CD4-positive, CD25-positive, alpha-beta regulatory T cell (primary cell): ENCODE data around the gene ADCY7. TPM values are rescaled to one million over a fixed set of nuclear protein-coding genes. Genes with fewer than 3 reads are reported as not detected.
A peak's percentile ranks its signal among the peaks of the same experiment; 100 is the strongest.

Experiments used
- ATAC-seq, 2 donors: fragments of 150-1000 bp; cut with Tn5 transposase; one replicate each; pipeline ENCODE4 v1.10.0; 2021; ENCODE audit warnings: low read depth in 2 of 2, moderate number of reproducible peaks in 2 of 2, moderate library complexity in 1 of 2
- DNase-seq, 3 donors: peaks; one replicate each; pipeline versions ENCODE4 v3.0.0 to v3.0.0-alpha.2; 2012 to 2022; ENCODE audit warnings: mixed read lengths in 1 of 3
- H3K27ac ChIP-seq: one replicate; pipeline ENCODE4 v1.7.0; 2013; ENCODE audit warnings: mild to moderate bottlenecking, low read length; ENCODE audit not compliant: insufficient read depth, poor library complexity, severe bottlenecking
- H3K27me3 ChIP-seq: one replicate; pipeline ENCODE4 v1.7.0; 2013; ENCODE audit warnings: low read length; ENCODE audit not compliant: control insufficient read depth, insufficient read depth
- H3K36me3 ChIP-seq: one replicate; pipeline ENCODE4 v1.7.0; 2013; ENCODE audit warnings: mild to moderate bottlenecking, low read length, moderate library complexity; ENCODE audit not compliant: control insufficient read depth, insufficient read depth
- H3K4me1 ChIP-seq: 2 replicates; pipeline ENCODE4 v1.7.0; 2013; ENCODE audit warnings: mild to moderate bottlenecking, low read length; ENCODE audit not compliant: insufficient read depth, control insufficient read depth, poor library complexity, severe bottlenecking
- H3K4me3 ChIP-seq: one replicate; pipeline ENCODE4 v1.7.0; 2013; ENCODE audit warnings: low read depth, mild to moderate bottlenecking, low read length, moderate library complexity
- H3K9me3 ChIP-seq, 2 experiments: 1 replicate in 1 of 2; 2 replicates in 1 of 2; pipeline ENCODE4 v1.7.0; 2013; ENCODE audit warnings: low read length in 2 of 2, mild to moderate bottlenecking in 1 of 2, moderate library complexity in 1 of 2; ENCODE audit not compliant: control insufficient read depth in 2 of 2
- H3K27ac Mint-ChIP-seq, 3 donors: one replicate each; pipeline ENCODE4 v1.8.0; 2020 to 2022; ENCODE audit warnings: mild to moderate bottlenecking in 3 of 3, mixed read lengths in 3 of 3, moderate library complexity in 2 of 3
- H3K27me3 Mint-ChIP-seq: one replicate; pipeline ENCODE4 v1.8.0; 2022; ENCODE audit warnings: mild to moderate bottlenecking, mixed read lengths
- H3K36me3 Mint-ChIP-seq: one replicate; pipeline ENCODE4 v1.8.0; 2020; ENCODE audit warnings: mixed read lengths
- H3K4me1 Mint-ChIP-seq, 4 donors: one replicate each; pipeline ENCODE4 v1.8.0; 2020 to 2022; ENCODE audit warnings: mixed read lengths in 4 of 4, mild to moderate bottlenecking in 1 of 4
- H3K4me3 Mint-ChIP-seq, 4 donors: one replicate each; pipeline ENCODE4 v1.8.0; 2020 to 2022; ENCODE audit warnings: mild to moderate bottlenecking in 4 of 4, mixed read lengths in 4 of 4, moderate library complexity in 3 of 4
- H3K9me3 Mint-ChIP-seq, 7 donors: one replicate each; pipeline ENCODE4 v1.8.0; 2020 to 2022; ENCODE audit warnings: mixed read lengths in 7 of 7, mild to moderate bottlenecking in 3 of 7, moderate library complexity in 2 of 7
- polyA plus RNA-seq, 4 donors: library from polyadenylated mRNA; unstranded; fragments of 300-500 nt; fragmentation: Illumina TruSeq; gene quantifications; one replicate each; pipeline ENCODE4 v1.2.3, GENCODE V29; 2021
- total RNA-seq: library from RNA; stranded (reverse); gene quantifications from one replicate; pipeline ENCODE4 v1.2.3, GENCODE V29; 2022

Gene ADCY7
- total and polyA plus RNA-seq, 5 donors from 2014 or later = 33.1 to 233 (median 50.2) TPM

GRCh38 chr16:50259334-50260205, 6.8 kb upstream of the ADCY7 start:
- peaks cover 0 to 3% (median 0%) of the 10 kb centered on the region in 7 donors for H3K9me3 Mint-ChIP-seq
- no peak for ATAC-seq
- no peak for DNase-seq
- H3K36me3 ChIP-seq = no peaks in the 10 kb centered on the region
- H3K4me3 Mint-ChIP-seq = no peak overlapping the region
- H3K9me3 ChIP-seq = no peaks in the 10 kb centered on the region
- H3K36me3 Mint-ChIP-seq = no peaks in the 10 kb centered on the region
- H3K4me1 Mint-ChIP-seq = peaks cover 5 to 12% (median 6%) of the 10 kb centered on the region in 4 donors
- H3K27ac Mint-ChIP-seq = peak overlapping the region in 1 of 3 donors; percentile 51
- no peak overlapping the region for H3K4me3 ChIP-seq
- H3K27me3 ChIP-seq = peaks cover 4% of the 10 kb centered on the region
- no peak overlapping the region for H3K27ac ChIP-seq
- peaks cover 5% of the 10 kb centered on the region for H3K27me3 Mint-ChIP-seq
- peaks cover 4% of the 10 kb centered on the region for H3K4me1 ChIP-seq

GRCh38 chr16:50260206-50261159, 5.9 kb upstream of the ADCY7 start:
- Mint-ChIP-seq H3K4me3 (peak overlapping the region in 1 of 4 donors; percentile 52), H3K9me3 (peaks cover 0 to 3% (median 0%) of the 10 kb centered on the region in 7 donors), H3K27ac (no peak overlapping the region), H3K36me3 (no peaks in the 10 kb centered on the region), H3K27me3 (peaks cover 5% of the 10 kb centered on the region), H3K4me1 (peaks cover 12 to 20% (median 14%) of the 10 kb centered on the region in 4 donors)
- H3K27ac ChIP-seq = no peak overlapping the region
- H3K27me3 ChIP-seq = peaks cover 4% of the 10 kb centered on the region
- no peak for ATAC-seq
- H3K4me1 ChIP-seq = peaks cover 10% of the 10 kb centered on the region
- no peak overlapping the region for H3K4me3 ChIP-seq
- no peaks in the 10 kb centered on the region for H3K9me3 ChIP-seq
- no peak for DNase-seq
- no peaks in the 10 kb centered on the region for H3K36me3 ChIP-seq

- peaks cover 18% of the 10 kb centered on the region for H3K4me1 ChIP-seq
- ATAC-seq (no peak), DNase-seq (no peak)
- no peak overlapping the region for H3K27ac ChIP-seq
- peaks cover 0 to 3% (median 0%) of the 10 kb centered on the region in 7 donors for H3K9me3 Mint-ChIP-seq
- no peak overlapping the region for H3K4me3 ChIP-seq
- H3K27me3 Mint-ChIP-seq = no peaks in the 10 kb centered on the region
- H3K4me3 Mint-ChIP-seq = no peak overlapping the region
- no peak overlapping the region for H3K27ac Mint-ChIP-seq
- peaks cover 4% of the 10 kb centered on the region for H3K27me3 ChIP-seq
- no peaks in the 10 kb centered on the region for H3K36me3 ChIP-seq
- H3K9me3 ChIP-seq = no peaks in the 10 kb centered on the region
- H3K36me3 Mint-ChIP-seq = no peaks in the 10 kb centered on the region
- peaks cover 12 to 27% (median 15%) of the 10 kb centered on the region in 4 donors for H3K4me1 Mint-ChIP-seq
Measured at GRCh38 chr16:50261160-50261706, 5.1 kb upstream of the ADCY7 start.

GRCh38 chr16:50261707-50262235, 4.6 kb upstream of the ADCY7 start:
- H3K27ac Mint-ChIP-seq = no peak overlapping the region

GRCh38 chr16:50263060-50263909, 3.1 kb upstream of the ADCY7 start:
- Histone ChIP-seq H3K4me3 (no peak overlapping the region), H3K27me3 (no peaks in the 10 kb centered on the region), H3K27ac (no peak overlapping the region), H3K36me3 (no peaks in the 10 kb centered on the region), H3K4me1 (peaks cover 37% of the 10 kb centered on the region), H3K9me3 (no peaks in the 10 kb centered on the region)
- Mint-ChIP-seq H3K27me3 (no peaks in the 10 kb centered on the region), H3K4me1 (peaks cover 13 to 40% (median 16%) of the 10 kb centered on the region in 4 donors), H3K4me3 (peak overlapping the region in 1 of 4 donors; percentile 87), H3K36me3 (peaks cover under 1% of the 10 kb centered on the region), H3K9me3 (peaks cover 0 to 3% (median 0%) of the 10 kb centered on the region in 7 donors), H3K27ac (peak overlapping the region in 2 of 3 donors; percentile 51 to 87)
- no peak for ATAC-seq
- DNase-seq = no peak

More at GRCh38 chr16:50261707-50262235, 4.6 kb upstream of the ADCY7 start:
- Histone ChIP-seq H3K9me3 (no peaks in the 10 kb centered on the region), H3K36me3 (no peaks in the 10 kb centered on the region), H3K4me1 (peaks cover 23% of the 10 kb centered on the region), H3K4me3 (no peak overlapping the region), H3K27ac (no peak overlapping the region), H3K27me3 (peaks cover 2% of the 10 kb centered on the region)
- H3K4me3 Mint-ChIP-seq = no peak overlapping the region
- H3K9me3 Mint-ChIP-seq = peaks cover 0 to 3% (median 0%) of the 10 kb centered on the region in 7 donors
- DNase-seq (no peak), ATAC-seq (no peak)
- no peaks in the 10 kb centered on the region for H3K27me3 Mint-ChIP-seq
- no peaks in the 10 kb centered on the region for H3K36me3 Mint-ChIP-seq
- H3K4me1 Mint-ChIP-seq = peaks cover 12 to 30% (median 15%) of the 10 kb centered on the region in 4 donors

- Histone ChIP-seq H3K9me3 (no peaks in the 10 kb centered on the region), H3K36me3 (no peaks in the 10 kb centered on the region), H3K4me3 (no peak overlapping the region), H3K4me1 (peaks cover 47% of the 10 kb centered on the region), H3K27ac (no peak overlapping the region), H3K27me3 (no peaks in the 10 kb centered on the region)
- H3K9me3 Mint-ChIP-seq = peaks cover 0 to 2% (median 0%) of the 10 kb centered on the region in 7 donors
- DNase-seq (peak in 1 of 3 donors; percentile 55), ATAC-seq (no peak)
- H3K36me3 Mint-ChIP-seq = peaks cover 7% of the 10 kb centered on the region
- peaks cover 17 to 49% (median 24%) of the 10 kb centered on the region in 4 donors for H3K4me1 Mint-ChIP-seq
- peak overlapping the region; percentile 0 to 87 (median 79) for H3K27ac Mint-ChIP-seq
- H3K27me3 Mint-ChIP-seq = no peaks in the 10 kb centered on the region
- H3K4me3 Mint-ChIP-seq = peak overlapping the region in 2 of 4 donors; percentile 54 to 87
Measured at GRCh38 chr16:50263940-50264929, 2.1 kb upstream of the ADCY7 start.
